ENCODE data around the gene CCDC192.

GRCh38 chr5:127936439-127936972 is 233.3 kb downstream of the CCDC192 start:
- TF ChIP-seq CTCF (conservative IDR thresholded peaks at IDR 0.05; ENCODE audit: low read length) (no peak), EZH2phosphoT487 (IDR thresholded peaks at IDR 0.05; ENCODE audit: borderline replicate concordance) (no peak)

Measured in Loucy (cell line).